ENCODE measurements around the gene RERE. TPM values are rescaled to one million over a fixed set of nuclear protein-coding genes. Genes with fewer than 3 reads are reported as not detected.

RERE gene
- total RNA-seq, 1 experiment from 2014 or later: 161 TPM

GRCh38 chr1:8461351-8462110 is 355.9 kb downstream of the RERE start:
- H3K27ac Mint-ChIP-seq: peak overlapping the region; percentile 93
- CTCF ChIA-PET: interaction anchor here (0.9 to 2.5 kb wide), 4 partner anchors 17 to 388 kb away, joined by 4 to 11 read pairs (median 7); no protein-coding TSS in a partner anchor
- POLR2A ChIA-PET: no interaction called here
- peaks cover 89% of the 10 kb centered on the region for H3K4me1 Mint-ChIP-seq
- no peak overlapping the region for H3K4me3 Mint-ChIP-seq
- no peaks in the 10 kb centered on the region for H3K27me3 Mint-ChIP-seq (ENCODE audit: low read depth)
- H3K9me3 Mint-ChIP-seq: no peaks in the 10 kb centered on the region
- no peak for DNase-seq (ENCODE audit: low spot score)
- no peak for ATAC-seq
- TF ChIP-seq JUN (CRISPR knock-in tag; IDR thresholded peaks at IDR 0.05) (no peak), OVOL2 (CRISPR knock-in tag; IDR thresholded peaks at IDR 0.05; ENCODE audit: borderline replicate concordance) (no peak), ESRRA (CRISPR knock-in tag; IDR thresholded peaks at IDR 0.05; ENCODE audit: borderline replicate concordance) (no peak), ZNF121 (CRISPR knock-in tag; IDR thresholded peaks at IDR 0.05) (peak; percentile 76; the same call in 1 of the 2 replicates)
- TF ChIP-seq, protein P1, sequence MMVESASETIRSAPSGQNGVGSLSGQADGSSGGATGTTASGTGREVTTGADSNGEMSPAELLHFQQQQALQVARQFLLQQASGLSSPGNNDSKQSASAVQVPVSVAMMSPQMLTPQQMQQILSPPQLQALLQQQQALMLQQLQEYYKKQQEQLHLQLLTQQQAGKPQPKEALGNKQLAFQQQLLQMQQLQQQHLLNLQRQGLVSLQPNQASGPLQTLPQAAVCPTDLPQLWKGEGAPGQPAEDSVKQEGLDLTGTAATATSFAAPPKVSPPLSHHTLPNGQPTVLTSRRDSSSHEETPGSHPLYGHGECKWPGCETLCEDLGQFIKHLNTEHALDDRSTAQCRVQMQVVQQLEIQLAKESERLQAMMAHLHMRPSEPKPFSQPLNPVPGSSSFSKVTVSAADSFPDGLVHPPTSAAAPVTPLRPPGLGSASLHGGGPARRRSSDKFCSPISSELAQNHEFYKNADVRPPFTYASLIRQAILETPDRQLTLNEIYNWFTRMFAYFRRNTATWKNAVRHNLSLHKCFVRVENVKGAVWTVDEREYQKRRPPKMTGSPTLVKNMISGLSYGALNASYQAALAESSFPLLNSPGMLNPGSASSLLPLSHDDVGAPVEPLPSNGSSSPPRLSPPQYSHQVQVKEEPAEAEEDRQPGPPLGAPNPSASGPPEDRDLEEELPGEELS (CRISPR knock-in tag; IDR thresholded peaks at IDR 0.05): no peak
- H3K36me3 Mint-ChIP-seq: no peaks in the 10 kb centered on the region

- no peak for DNase-seq (ENCODE audit: low spot score)
- Mint-ChIP-seq H3K27ac (peak overlapping the region; percentile 89; the same call in 1 of the 2 replicates), H3K27me3 (ENCODE audit: low read depth) (no peaks in the 10 kb centered on the region), H3K9me3 (no peaks in the 10 kb centered on the region), H3K4me3 (0 out of 2 replicates have a peak overlapping the region, but pooled peaks have one; percentile 15), H3K36me3 (no peaks in the 10 kb centered on the region), H3K4me1 (peaks cover 84% of the 10 kb centered on the region)
- CTCF ChIA-PET: interaction anchor here (0.5 to 2.5 kb wide), 10 partner anchors 8 to 413 kb away, joined by 3 to 11 read pairs (median 4); no protein-coding TSS in a partner anchor
- no peak for TF ChIP-seq SMAD3 (CRISPR knock-in tag; IDR thresholded peaks at IDR 0.05; ENCODE audit: borderline replicate concordance)
- TF ChIP-seq, protein P1 (CRISPR knock-in tag; IDR thresholded peaks at IDR 0.05): peak; percentile 63; the same call in 1 of the 2 replicates
- ATAC-seq: no peak
- POLR2A ChIA-PET: no interaction called here
These were observed 356.7 kb downstream of the RERE start for GRCh38 chr1:8460784-8461183.

GRCh38 chr1:8460132-8460544 is 357.3 kb downstream of the RERE start:
- H3K4me1 Mint-ChIP-seq: peaks cover 79% of the 10 kb centered on the region
- H3K4me3 Mint-ChIP-seq: peak overlapping the region; percentile 46
- peak overlapping the region; percentile 94 for H3K27ac Mint-ChIP-seq
- H3K36me3 Mint-ChIP-seq: no peaks in the 10 kb centered on the region
- POLR2A ChIA-PET: no interaction called here
- ATAC-seq (peak; percentile 73), DNase-seq (ENCODE audit: low spot score) (peak; percentile 24)
- no peaks in the 10 kb centered on the region for H3K9me3 Mint-ChIP-seq
- H3K27me3 Mint-ChIP-seq (ENCODE audit: low read depth): no peaks in the 10 kb centered on the region
- CTCF ChIA-PET: interaction anchor here (0.5 to 2.5 kb wide), 19 partner anchors 9 to 555 kb away, joined by 3 to 11 read pairs (median 4); no protein-coding TSS in a partner anchor
- TF ChIP-seq, protein P2, sequence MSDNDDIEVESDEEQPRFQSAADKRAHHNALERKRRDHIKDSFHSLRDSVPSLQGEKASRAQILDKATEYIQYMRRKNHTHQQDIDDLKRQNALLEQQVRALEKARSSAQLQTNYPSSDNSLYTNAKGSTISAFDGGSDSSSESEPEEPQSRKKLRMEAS (CRISPR knock-in tag; IDR thresholded peaks at IDR 0.05): no peak
- TF ChIP-seq ZNF121 (CRISPR knock-in tag; IDR thresholded peaks at IDR 0.05) (0 out of 2 replicates have a peak, but pooled peaks have one; percentile 32), AR (CRISPR knock-in tag; IDR thresholded peaks at IDR 0.05) (no peak), TEAD1 (CRISPR knock-in tag; IDR thresholded peaks at IDR 0.05) (peak; percentile 20; the same call in 1 of the 2 replicates)

All from WTC11 (cell line).